ENCODE data around the gene BANF1. TPM values are rescaled to one million over a fixed set of nuclear protein-coding genes. Genes with fewer than 3 reads are reported as not detected.

The BANF1 gene
- total and polyA plus RNA-seq, 2 of the 13 experiments (the other 11 are each of a cell fraction or from before 2014, with no cell fraction given), result 40.5 to 86.5 TPM

GRCh38 chr11:65973439-65974110 lies 28.7 kb upstream of the BANF1 start:
- in situ Hi-C loops (cut with HindIII; ENCODE audit: extremely low pct_ligation_motif_present, low pct_unique_long_range_greater_than_20kb), result no loop called here
- no peaks in the 10 kb centered on the region for H3K9me3 ChIP-seq (ENCODE audit: low read length)
- H4K20me1 ChIP-seq (ENCODE audit: insufficient read depth, low read length), result no peaks in the 10 kb centered on the region
- BruUV-seq (replicated peaks), result no TSS peak
- no peaks in the 10 kb centered on the region for H3K79me2 ChIP-seq (ENCODE audit: insufficient read depth, low read length)
- H3K36me3 ChIP-seq (replicated peaks in 1 of 2; ENCODE audit: control insufficient read depth in 1 of 2, insufficient read depth in 2 of 2, low read length in 2 of 2), result peaks cover 5 to 27% of the 10 kb centered on the region in 2 experiments
- H3K27ac ChIP-seq (ENCODE audit: extremely low read length, insufficient read depth, low read length), result no peak overlapping the region
- H3K27me3 ChIP-seq (ENCODE audit: control insufficient read depth in 1 of 2, insufficient read depth in 2 of 2, low read length in 2 of 2), result no peaks in the 10 kb centered on the region
- H3K4me3 ChIP-seq (replicated peaks in 1 of 3; ENCODE audit: insufficient read depth in 1 of 3, low read depth in 2 of 3, low read length in 3 of 3), result no peak overlapping the region
- DNase-seq (ENCODE audit: low spot score) (no peak), FAIRE-seq (no peak), ATAC-seq (no peak)
- WGBS (ENCODE audit: low lambda C conversion rate), result 96% methylated on average over 12 of the region's 13 CpGs
- H3K9ac ChIP-seq (ENCODE audit: insufficient read depth, low read depth, low read length), result no peak overlapping the region
- intact Hi-C loops (cut with micrococcal nuclease; ENCODE audit: unreplicated experiment), result no loop called here
- TF ChIP-seq MYC (CRISPR knock-in tag; IDR thresholded peaks at IDR 0.05; ENCODE audit: borderline replicate concordance) (no peak), CBX1 (IDR thresholded peaks at IDR 0.05; ENCODE audit: low read depth) (no peak), ZNF124 (CRISPR knock-in tag; IDR thresholded peaks at IDR 0.05) (no peak), ZNF33B (CRISPR knock-in tag; IDR thresholded peaks at IDR 0.05) (no peak), ISL2 (CRISPR knock-in tag; IDR thresholded peaks at IDR 0.05) (no peak), FIP1L1 (IDR thresholded peaks at IDR 0.05; ENCODE audit: borderline replicate concordance, insufficient read depth, low read depth, low read length) (no peak), ETV5 (CRISPR knock-in tag; IDR thresholded peaks at IDR 0.05; ENCODE audit: borderline replicate concordance) (no peak), TMF1 (CRISPR knock-in tag; IDR thresholded peaks at IDR 0.05; ENCODE audit: low read depth) (no peak), HOXA7 (CRISPR knock-in tag; IDR thresholded peaks at IDR 0.05) (no peak), PPARG (CRISPR knock-in tag; conservative IDR thresholded peaks at IDR 0.05) (no peak), TRIM24 (CRISPR knock-in tag; IDR thresholded peaks at IDR 0.05) (no peak), STAT6 (CRISPR knock-in tag; IDR thresholded peaks at IDR 0.05; ENCODE audit: borderline replicate concordance) (no peak), LRRFIP1 (CRISPR knock-in tag; conservative IDR thresholded peaks at IDR 0.05) (no peak), ZNF446 (CRISPR knock-in tag; IDR thresholded peaks at IDR 0.05) (no peak), MBD4 (IDR thresholded peaks at IDR 0.05; ENCODE audit: borderline replicate concordance, low read length) (no peak), RORA (CRISPR knock-in tag; IDR thresholded peaks at IDR 0.05) (no peak), ZNF652 (CRISPR knock-in tag; IDR thresholded peaks at IDR 0.05; ENCODE audit: borderline replicate concordance, low read depth) (no peak)
- no peak overlapping the region for H2AFZ ChIP-seq (ENCODE audit: low read length)
- POLR2A ChIA-PET, result no interaction called here
- H3K4me2 ChIP-seq (ENCODE audit: low read depth, low read length), result no peak overlapping the region
- no peaks in the 10 kb centered on the region for H3K4me1 ChIP-seq (ENCODE audit: insufficient read depth, low read length)
- CTCF ChIA-PET (ENCODE audit: low intra/inter-chr PET ratio, low total read pairs), result no interaction called here

Measured in HepG2 (cell line).